OCI-LY3 (cell line): ENCODE results near the gene CTDSPL.
"Not testable (repeated sequence)": the region's sequence is repeated elsewhere in the genome, so short reads cannot be mapped to it uniquely, and the experiment has no call there.

Experiments used
- H2AFZ ChIP-seq: fragments of 200-600, 300-600 bp; shearing (Covaris generic); 2 replicates; pipeline ENCODE4 v1.6.0; 2014; ENCODE audit warnings: antibody characterized with exemption, low read depth, low read length
- H3K27ac ChIP-seq: fragments of 200-600, 300-600 bp; sonication (generic); 2 replicates; pipeline ENCODE4 v1.5.1; 2014; ENCODE audit warnings: mild to moderate bottlenecking, low read length, moderate library complexity, mixed read lengths
- H3K27me3 ChIP-seq: fragments of 200-600, 300-600 bp; sonication (generic); 2 replicates; pipeline ENCODE4 v1.6.1; 2014; ENCODE audit warnings: low read depth, low read length, mixed read lengths
- H3K36me3 ChIP-seq: fragments of 200-600, 300-600 bp; sonication (generic); replicated peaks from 2 replicates; pipeline ENCODE3; 2014; ENCODE audit warnings: low read depth, low read length, mixed read lengths
- H3K4me1 ChIP-seq: fragments of 300-600, 200-600 bp; sonication (generic); 2 replicates; pipeline ENCODE4 v1.6.1; 2014; ENCODE audit warnings: low read length, mixed read lengths
- H3K4me2 ChIP-seq: fragments of 200-600, 300-600 bp; sonication (generic); 2 replicates; pipeline ENCODE4 v1.6.1; 2014; ENCODE audit warnings: low read length, mixed read lengths
- H3K4me3 ChIP-seq: fragments of 300-600, 200-600 bp; sonication (generic); 2 replicates; pipeline ENCODE4 v1.5.1; 2014; ENCODE audit warnings: antibody characterized with exemption, mild to moderate bottlenecking, low read length, moderate library complexity
- H3K79me2 ChIP-seq: fragments of 300-600, 200-600 bp; shearing (Covaris generic); 2 replicates; pipeline ENCODE4 v1.6.1; 2014; ENCODE audit warnings: mild to moderate bottlenecking, low read length, mixed read lengths
- H3K9ac ChIP-seq: fragments of 300-600, 200-600 bp; shearing (Covaris generic); 2 replicates; pipeline ENCODE4 v1.6.0; 2014; ENCODE audit warnings: mild to moderate bottlenecking, low read length, moderate library complexity
- H3K9me3 ChIP-seq: fragments of 200-600, 300-600 bp; shearing (Covaris generic); 2 replicates; pipeline ENCODE4 v1.6.1; 2014; ENCODE audit warnings: low read length, mixed read lengths; ENCODE audit not compliant: insufficient read depth
- H4K20me1 ChIP-seq: fragments of 200-600, 300-600 bp; sonication (generic); 2 replicates; pipeline ENCODE4 v1.6.1; 2016; ENCODE audit warnings: low read length, mixed read lengths; ENCODE audit not compliant: insufficient read depth
- EZH2phosphoT487 ChIP-seq: fragments of 200-600 bp; shearing (Covaris generic); IDR thresholded peaks from 2 replicates; pipeline ENCODE4 v1.6.1; 2018; ENCODE audit warnings: antibody characterized with exemption, mixed run types, low read depth
- TF ChIP-seq, protein P1 (sequence below): fragments of 200-600, 300-600 bp; sonication (generic); IDR thresholded peaks from 2 replicates; pipeline ENCODE4 v1.5.1; 2014; ENCODE audit warnings: antibody characterized with exemption, low read length, low read depth

Gene CTDSPL, protein sequence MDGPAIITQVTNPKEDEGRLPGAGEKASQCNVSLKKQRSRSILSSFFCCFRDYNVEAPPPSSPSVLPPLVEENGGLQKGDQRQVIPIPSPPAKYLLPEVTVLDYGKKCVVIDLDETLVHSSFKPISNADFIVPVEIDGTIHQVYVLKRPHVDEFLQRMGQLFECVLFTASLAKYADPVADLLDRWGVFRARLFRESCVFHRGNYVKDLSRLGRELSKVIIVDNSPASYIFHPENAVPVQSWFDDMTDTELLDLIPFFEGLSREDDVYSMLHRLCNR

DNA sequence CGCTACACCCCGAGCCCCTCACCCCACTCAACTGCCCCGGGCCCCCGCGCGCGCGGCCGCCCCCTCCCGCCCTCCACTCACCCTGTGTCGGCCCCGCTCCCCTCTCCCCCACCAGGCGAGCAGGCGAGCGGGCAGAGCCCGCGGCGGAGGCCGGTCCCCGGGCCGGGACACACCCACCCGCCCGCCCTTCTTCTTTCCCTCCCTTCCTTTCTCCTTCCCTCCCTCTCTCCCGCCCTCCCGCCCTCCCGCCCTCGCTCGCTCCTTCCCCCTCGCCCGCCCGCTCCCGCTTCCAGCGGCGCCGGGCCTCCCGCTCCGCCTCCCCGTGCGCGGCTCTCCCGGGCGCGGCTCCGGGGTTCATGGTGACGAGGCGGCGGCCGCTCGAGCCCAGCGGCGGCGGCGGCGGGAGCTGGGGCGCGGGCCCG is at the start of gene CTDSPL:
TSS of gene CTDSPL (plus strand) at position 261 of the 422 bp plus-strand sequence. CDS start 320 bp downstream, outside the sequence.
- TF ChIP-seq, protein P1, sequence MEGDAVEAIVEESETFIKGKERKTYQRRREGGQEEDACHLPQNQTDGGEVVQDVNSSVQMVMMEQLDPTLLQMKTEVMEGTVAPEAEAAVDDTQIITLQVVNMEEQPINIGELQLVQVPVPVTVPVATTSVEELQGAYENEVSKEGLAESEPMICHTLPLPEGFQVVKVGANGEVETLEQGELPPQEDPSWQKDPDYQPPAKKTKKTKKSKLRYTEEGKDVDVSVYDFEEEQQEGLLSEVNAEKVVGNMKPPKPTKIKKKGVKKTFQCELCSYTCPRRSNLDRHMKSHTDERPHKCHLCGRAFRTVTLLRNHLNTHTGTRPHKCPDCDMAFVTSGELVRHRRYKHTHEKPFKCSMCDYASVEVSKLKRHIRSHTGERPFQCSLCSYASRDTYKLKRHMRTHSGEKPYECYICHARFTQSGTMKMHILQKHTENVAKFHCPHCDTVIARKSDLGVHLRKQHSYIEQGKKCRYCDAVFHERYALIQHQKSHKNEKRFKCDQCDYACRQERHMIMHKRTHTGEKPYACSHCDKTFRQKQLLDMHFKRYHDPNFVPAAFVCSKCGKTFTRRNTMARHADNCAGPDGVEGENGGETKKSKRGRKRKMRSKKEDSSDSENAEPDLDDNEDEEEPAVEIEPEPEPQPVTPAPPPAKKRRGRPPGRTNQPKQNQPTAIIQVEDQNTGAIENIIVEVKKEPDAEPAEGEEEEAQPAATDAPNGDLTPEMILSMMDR = no peak
- TF ChIP-seq EZH2phosphoT487 = no peak
- H3K79me2 ChIP-seq = no peaks in the 10 kb centered on the region
- no peaks in the 10 kb centered on the region for H3K9me3 ChIP-seq
- H3K4me3 ChIP-seq = no peak within 1 kb of the TSS
- no peaks in the 10 kb centered on the region for H3K4me1 ChIP-seq
- no peaks in the 10 kb centered on the region for H3K36me3 ChIP-seq
- H4K20me1 ChIP-seq = no peaks in the 10 kb centered on the region
- peaks cover 9% of the 10 kb centered on the region for H3K27me3 ChIP-seq
- H3K4me2 ChIP-seq = no peak within 1 kb of the TSS
- H3K9ac ChIP-seq = no peak within 1 kb of the TSS
- H2AFZ ChIP-seq = no peak within 1 kb of the TSS
- H3K27ac ChIP-seq = no peak within 1 kb of the TSS

DNA sequence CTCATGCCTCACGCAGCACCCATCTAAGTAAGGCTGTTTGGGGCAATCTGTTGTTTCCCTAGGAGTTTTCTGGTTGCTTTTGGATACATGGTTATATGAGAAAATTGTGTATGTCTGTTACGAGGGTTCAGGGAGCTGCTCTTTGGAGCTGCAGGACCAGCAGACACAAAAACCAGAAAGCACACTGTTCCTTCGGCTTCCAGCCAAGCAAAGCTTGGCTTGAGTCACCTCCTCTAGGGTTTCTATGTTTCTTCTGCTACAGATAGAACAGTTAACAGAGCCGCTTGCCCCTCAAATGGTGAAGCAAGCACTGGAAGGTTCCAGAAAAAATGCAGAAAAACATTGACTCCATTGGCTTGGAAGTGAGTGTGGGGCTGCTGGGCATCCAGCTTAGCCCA is 49.2 kb upstream of the CTDSPL start:
- TF ChIP-seq, protein P1 = no peak
- TF ChIP-seq EZH2phosphoT487 = no peak
- Histone ChIP-seq H4K20me1 (no peaks in the 10 kb centered on the region), H2AFZ (no peak overlapping the region), H3K27me3 (peaks cover 13% of the 10 kb centered on the region; the same call in 1 of the 2 replicates), H3K9ac (no peak overlapping the region), H3K36me3 (no peaks in the 10 kb centered on the region), H3K27ac (no peak overlapping the region), H3K4me1 (peaks cover 17% of the 10 kb centered on the region), H3K9me3 (no peaks in the 10 kb centered on the region), H3K79me2 (no peaks in the 10 kb centered on the region), H3K4me2 (no peak overlapping the region), H3K4me3 (no peak overlapping the region)

DNA sequence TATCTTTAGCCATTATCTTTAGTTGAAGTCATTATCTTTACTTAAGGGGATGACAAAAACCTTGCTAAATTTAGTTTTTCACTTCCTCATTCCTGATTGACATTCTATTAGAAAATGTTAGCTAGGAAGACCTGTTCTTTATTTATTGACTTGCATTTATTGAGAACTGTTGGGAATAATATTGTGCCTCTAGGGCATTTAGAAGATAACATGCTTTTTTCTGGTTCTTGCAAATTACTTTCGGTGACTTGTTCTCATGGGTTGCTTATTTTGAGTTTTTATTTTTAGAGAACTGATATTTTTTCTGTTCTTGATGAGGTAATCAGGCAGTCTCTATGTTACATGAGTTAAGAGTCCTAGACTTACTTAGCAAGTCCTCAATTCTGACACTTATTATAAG is 48.3 kb upstream of the CTDSPL start:
- H3K4me2 ChIP-seq = peak overlapping the region; percentile 42
- H3K27ac ChIP-seq = 0 out of 2 replicates have a peak overlapping the region, but pooled peaks have one; percentile 1
- H4K20me1 ChIP-seq = no peaks in the 10 kb centered on the region
- peaks cover 16% of the 10 kb centered on the region; the same call in 1 of the 2 replicates for H3K27me3 ChIP-seq
- no peaks in the 10 kb centered on the region for H3K79me2 ChIP-seq
- no peaks in the 10 kb centered on the region for H3K9me3 ChIP-seq
- no peak overlapping the region for H3K9ac ChIP-seq
- no peak overlapping the region for H2AFZ ChIP-seq
- no peak for TF ChIP-seq EZH2phosphoT487
- TF ChIP-seq, protein P1 = no peak
- H3K4me3 ChIP-seq = no peak overlapping the region
- H3K36me3 ChIP-seq = no peaks in the 10 kb centered on the region
- peaks cover 17% of the 10 kb centered on the region for H3K4me1 ChIP-seq

DNA sequence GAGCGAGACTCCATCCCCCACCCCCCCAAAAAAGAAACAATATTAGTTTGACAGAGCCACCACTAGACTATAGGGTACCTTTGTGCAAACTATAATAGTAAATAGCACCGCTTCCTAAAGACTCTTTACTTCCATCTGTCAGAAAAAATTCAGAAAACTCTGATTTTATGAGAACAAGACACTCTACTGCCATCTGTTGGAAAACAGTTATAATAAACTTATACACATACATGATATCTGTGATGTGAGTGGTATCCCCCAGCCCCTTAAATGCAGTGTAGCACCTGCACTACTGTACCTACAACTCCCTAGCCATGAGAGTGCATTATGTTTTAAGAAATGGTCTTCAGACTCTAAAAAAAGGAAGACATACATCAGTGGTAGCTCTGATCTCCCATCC is 47.1 kb upstream of the CTDSPL start:
- Histone ChIP-seq H3K79me2 (no peaks in the 10 kb centered on the region), H3K9me3 (no peaks in the 10 kb centered on the region), H3K9ac (no peak overlapping the region), H3K4me1 (peaks cover 17% of the 10 kb centered on the region), H2AFZ (no peak overlapping the region), H3K4me3 (no peak overlapping the region), H3K27ac (no peak overlapping the region), H3K4me2 (no peak overlapping the region), H3K27me3 (peaks cover 16% of the 10 kb centered on the region; the same call in 1 of the 2 replicates), H3K36me3 (no peaks in the 10 kb centered on the region), H4K20me1 (no peaks in the 10 kb centered on the region)
- TF ChIP-seq, protein P1 = peak; percentile 68
- no peak for TF ChIP-seq EZH2phosphoT487

DNA sequence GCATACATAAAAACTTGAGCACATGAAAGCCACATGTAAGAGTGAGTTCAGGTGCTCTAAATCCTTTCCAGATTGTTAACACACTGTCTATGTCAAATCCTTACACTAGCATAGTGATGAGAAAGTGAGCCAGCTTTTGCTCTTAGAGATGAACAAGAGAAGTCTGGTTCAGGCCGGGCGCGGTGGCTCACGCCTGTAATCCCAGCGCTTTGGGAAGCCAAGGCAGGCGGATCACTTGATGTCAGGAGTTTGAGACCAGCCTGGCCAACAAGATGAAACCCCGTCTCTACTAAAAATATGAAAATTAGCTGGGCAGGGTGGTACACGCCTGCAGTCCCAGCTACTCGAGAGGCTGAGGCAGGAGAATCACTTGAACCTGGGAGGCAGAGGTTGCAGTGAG is 46.5 kb upstream of the CTDSPL start:
- H3K9ac ChIP-seq, H3K36me3 ChIP-seq, H3K27ac ChIP-seq, H2AFZ ChIP-seq, H4K20me1 ChIP-seq, H3K9me3 ChIP-seq, H3K4me3 ChIP-seq, H3K4me2 ChIP-seq, H3K79me2 ChIP-seq: not testable (repeated sequence)
- Histone ChIP-seq H3K27me3 (peaks cover 16% of the 10 kb centered on the region; the same call in 1 of the 2 replicates), H3K4me1 (peaks cover 17% of the 10 kb centered on the region)
